Measurements from ENCODE around the gene SEZ6L. TPM values are rescaled to one million over a fixed set of nuclear protein-coding genes. Genes with fewer than 3 reads are reported as not detected.

SEZ6L gene
- polyA plus RNA-seq, 1 donor from 2014 or later, result 31.9 TPM

- TF ChIP-seq TAF1 (IDR thresholded peaks at IDR 0.05; ENCODE audit: low read depth) (no peak), EP300 (conservative IDR thresholded peaks at IDR 0.05; ENCODE audit: poor library complexity, severe bottlenecking) (no peak), SMC3 (conservative IDR thresholded peaks at IDR 0.05; ENCODE audit: poor library complexity) (peak; percentile 73), REST (IDR thresholded peaks at IDR 0.05; ENCODE audit: borderline replicate concordance) (peak; percentile 35), MXI1 (conservative IDR thresholded peaks at IDR 0.05; ENCODE audit: poor library complexity, severe bottlenecking) (no peak), EZH2 (IDR thresholded peaks at IDR 0.05; ENCODE audit: borderline replicate concordance, insufficient read depth, low read length, poor library complexity, severe bottlenecking) (no peak), RAD21 (conservative IDR thresholded peaks at IDR 0.05) (peak; percentile 77), POLR2AphosphoS5 (IDR thresholded peaks at IDR 0.05) (no peak), CTCF (IDR thresholded peaks at IDR 0.05; ENCODE audit: poor library complexity, severe bottlenecking) (peak; percentile 71)
- H3K4me3 ChIP-seq (ENCODE audit: low read length), result peak overlapping the region; percentile 88
- no peaks in the 10 kb centered on the region for H3K9me3 ChIP-seq (ENCODE audit: low read length)
- peak overlapping the region; percentile 90 for H3K4me2 ChIP-seq (ENCODE audit: low read length)
- H3K27ac ChIP-seq (ENCODE audit: low read length), result peak overlapping the region; percentile 48
- H3K36me3 ChIP-seq (ENCODE audit: insufficient read depth, low read length), result no peaks in the 10 kb centered on the region
- H3K9me2 ChIP-seq (ENCODE audit: insufficient read depth, low read length), result no peaks in the 10 kb centered on the region
- no peaks in the 10 kb centered on the region for H4K20me1 ChIP-seq (ENCODE audit: insufficient read depth)
- peaks cover 8% of the 10 kb centered on the region for H3K27me3 ChIP-seq (ENCODE audit: insufficient read depth, low read depth, low read length)
- H3F3A ChIP-seq (ENCODE audit: insufficient read depth, low read length, poor library complexity, severe bottlenecking), result peaks cover 3% of the 10 kb centered on the region
- H3K9ac ChIP-seq (ENCODE audit: low read length), result peak overlapping the region; percentile 80
- no peaks in the 10 kb centered on the region for H3K79me2 ChIP-seq (replicated peaks; ENCODE audit: insufficient read depth, low read length)
- peak overlapping the region; percentile 34 for H2AFZ ChIP-seq (ENCODE audit: low read depth, low read length)
These were observed 1.7 kb downstream of the SEZ6L start for GRCh38 chr22:26170795-26171580.

- TF ChIP-seq MXI1 (conservative IDR thresholded peaks at IDR 0.05; ENCODE audit: poor library complexity, severe bottlenecking) (no peak), EP300 (conservative IDR thresholded peaks at IDR 0.05; ENCODE audit: poor library complexity, severe bottlenecking) (no peak), REST (IDR thresholded peaks at IDR 0.05; ENCODE audit: borderline replicate concordance) (no peak), TAF1 (IDR thresholded peaks at IDR 0.05; ENCODE audit: low read depth) (no peak), RAD21 (conservative IDR thresholded peaks at IDR 0.05) (peak; percentile 66), EZH2 (IDR thresholded peaks at IDR 0.05; ENCODE audit: borderline replicate concordance, insufficient read depth, low read length, poor library complexity, severe bottlenecking) (no peak), CTCF (IDR thresholded peaks at IDR 0.05; ENCODE audit: poor library complexity, severe bottlenecking) (peak; percentile 77), POLR2AphosphoS5 (IDR thresholded peaks at IDR 0.05) (no peak), SMC3 (conservative IDR thresholded peaks at IDR 0.05; ENCODE audit: poor library complexity) (peak; percentile 57)
- Histone ChIP-seq H3K4me3 (ENCODE audit: low read length) (peak overlapping the region; percentile 88), H3K27me3 (ENCODE audit: insufficient read depth, low read depth, low read length) (peaks cover 8% of the 10 kb centered on the region)
These were observed 3.2 kb downstream of the SEZ6L start for GRCh38 chr22:26172389-26172990.

More at GRCh38 chr22:26172389-26172990, 3.2 kb downstream of the SEZ6L start:
- Histone ChIP-seq H3K79me2 (replicated peaks; ENCODE audit: insufficient read depth, low read length) (no peaks in the 10 kb centered on the region), H2AFZ (ENCODE audit: low read depth, low read length) (no peak overlapping the region), H4K20me1 (ENCODE audit: insufficient read depth) (no peaks in the 10 kb centered on the region), H3K27ac (ENCODE audit: low read length) (no peak overlapping the region), H3K4me2 (ENCODE audit: low read length) (no peak overlapping the region), H3K9me3 (ENCODE audit: low read length) (no peaks in the 10 kb centered on the region), H3F3A (ENCODE audit: insufficient read depth, low read length, poor library complexity, severe bottlenecking) (peaks cover 3% of the 10 kb centered on the region), H3K9me2 (ENCODE audit: insufficient read depth, low read length) (no peaks in the 10 kb centered on the region), H3K36me3 (ENCODE audit: insufficient read depth, low read length) (no peaks in the 10 kb centered on the region), H3K9ac (ENCODE audit: low read length) (no peak overlapping the region)

Data from neural cell (in vitro differentiated cells).